ENCODE measurements around the gene ITGB6.

ITGB6 gene

GRCh38 chr2:160111951-160112798, 87.9 kb downstream of the ITGB6 start:
- TF ChIP-seq, protein P1, sequence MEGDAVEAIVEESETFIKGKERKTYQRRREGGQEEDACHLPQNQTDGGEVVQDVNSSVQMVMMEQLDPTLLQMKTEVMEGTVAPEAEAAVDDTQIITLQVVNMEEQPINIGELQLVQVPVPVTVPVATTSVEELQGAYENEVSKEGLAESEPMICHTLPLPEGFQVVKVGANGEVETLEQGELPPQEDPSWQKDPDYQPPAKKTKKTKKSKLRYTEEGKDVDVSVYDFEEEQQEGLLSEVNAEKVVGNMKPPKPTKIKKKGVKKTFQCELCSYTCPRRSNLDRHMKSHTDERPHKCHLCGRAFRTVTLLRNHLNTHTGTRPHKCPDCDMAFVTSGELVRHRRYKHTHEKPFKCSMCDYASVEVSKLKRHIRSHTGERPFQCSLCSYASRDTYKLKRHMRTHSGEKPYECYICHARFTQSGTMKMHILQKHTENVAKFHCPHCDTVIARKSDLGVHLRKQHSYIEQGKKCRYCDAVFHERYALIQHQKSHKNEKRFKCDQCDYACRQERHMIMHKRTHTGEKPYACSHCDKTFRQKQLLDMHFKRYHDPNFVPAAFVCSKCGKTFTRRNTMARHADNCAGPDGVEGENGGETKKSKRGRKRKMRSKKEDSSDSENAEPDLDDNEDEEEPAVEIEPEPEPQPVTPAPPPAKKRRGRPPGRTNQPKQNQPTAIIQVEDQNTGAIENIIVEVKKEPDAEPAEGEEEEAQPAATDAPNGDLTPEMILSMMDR (IDR thresholded peaks at IDR 0.05; ENCODE audit: low read depth, low read length, missing control alignments), result no peak
- DNase-seq (ENCODE audit: extremely low read depth, low read depth), result no peak
- H3K4me3 ChIP-seq (replicated peaks; ENCODE audit: low read depth, low read length), result no peak overlapping the region

DNA sequence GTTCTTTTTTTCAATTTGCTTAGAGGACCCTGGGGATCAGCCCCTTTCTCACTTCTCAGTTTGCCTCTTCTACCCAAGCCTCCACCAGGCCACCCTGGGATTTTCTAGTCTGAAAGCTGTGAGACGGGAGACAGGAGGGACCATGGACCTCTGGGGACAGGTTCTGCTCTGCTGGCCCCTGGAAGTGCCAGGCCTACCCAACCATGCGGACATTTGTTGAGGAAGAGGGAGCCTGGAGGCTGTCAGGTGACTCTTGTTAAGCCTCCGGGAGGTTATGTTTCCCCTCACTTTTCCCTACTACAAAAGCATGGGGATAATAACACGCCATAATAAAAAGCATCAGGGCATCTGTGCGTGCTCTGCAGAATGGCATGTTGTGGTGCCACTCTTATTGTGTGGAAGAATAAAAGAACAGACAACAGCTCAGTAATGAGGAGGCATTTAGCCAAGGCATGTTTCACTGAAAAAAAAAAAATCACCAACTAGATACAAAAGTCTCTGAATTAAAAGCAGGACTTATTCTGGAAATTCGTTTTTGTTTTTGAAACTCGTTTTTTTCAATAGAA, 89.3 kb downstream of the ITGB6 start:
- TF ChIP-seq, protein P1 (IDR thresholded peaks at IDR 0.05; ENCODE audit: low read depth, low read length, missing control alignments), result no peak
- DNase-seq (ENCODE audit: extremely low read depth, low read depth), result no peak
- no peak overlapping the region for H3K4me3 ChIP-seq (replicated peaks; ENCODE audit: low read depth, low read length)

DNA sequence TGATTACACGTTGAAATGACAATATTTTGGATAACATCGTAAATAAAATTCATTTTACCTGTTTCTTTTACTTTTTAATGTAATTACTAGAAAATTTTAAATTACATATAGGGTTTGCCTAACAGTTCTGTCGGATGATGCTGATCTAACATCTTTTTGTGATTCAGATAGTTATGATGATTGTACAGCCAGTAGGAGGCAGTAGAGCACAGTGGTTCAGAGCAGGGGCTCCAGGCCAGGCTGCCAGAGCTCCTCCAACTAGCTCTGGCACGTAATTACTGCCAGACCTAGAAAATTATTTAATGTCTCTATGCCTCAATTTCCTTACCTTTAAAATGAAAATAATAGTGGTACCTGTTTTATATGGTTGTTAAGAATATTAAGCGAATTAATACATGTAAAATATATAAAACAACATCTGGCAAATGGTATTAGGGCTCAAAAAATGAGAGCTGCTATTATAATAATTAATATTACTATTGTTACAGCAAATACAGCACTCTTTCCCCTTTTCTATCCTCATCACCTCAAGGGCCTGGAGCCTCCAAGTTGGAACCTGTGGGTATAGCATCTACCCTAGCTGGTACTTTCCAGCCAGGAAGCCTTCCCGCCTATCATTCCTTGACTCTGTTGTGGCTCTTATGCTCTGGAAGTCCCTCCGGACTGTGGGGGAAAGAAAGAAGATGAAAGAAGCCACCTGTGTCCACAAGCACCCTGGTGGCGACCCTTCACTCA, 90.0 kb downstream of the ITGB6 start:
- peak; percentile 59 for DNase-seq (ENCODE audit: extremely low read depth, low read depth)
- no peak overlapping the region for H3K4me3 ChIP-seq (replicated peaks; ENCODE audit: low read depth, low read length)
- TF ChIP-seq, protein P1 (IDR thresholded peaks at IDR 0.05; ENCODE audit: low read depth, low read length, missing control alignments), result peak; percentile 78

GRCh38 chr2:160109243-160109642, 90.8 kb downstream of the ITGB6 start:
- H3K4me3 ChIP-seq (replicated peaks; ENCODE audit: low read depth, low read length), result no peak overlapping the region
- TF ChIP-seq, protein P1 (IDR thresholded peaks at IDR 0.05; ENCODE audit: low read depth, low read length, missing control alignments), result no peak
- DNase-seq (ENCODE audit: extremely low read depth, low read depth), result no peak

DNA sequence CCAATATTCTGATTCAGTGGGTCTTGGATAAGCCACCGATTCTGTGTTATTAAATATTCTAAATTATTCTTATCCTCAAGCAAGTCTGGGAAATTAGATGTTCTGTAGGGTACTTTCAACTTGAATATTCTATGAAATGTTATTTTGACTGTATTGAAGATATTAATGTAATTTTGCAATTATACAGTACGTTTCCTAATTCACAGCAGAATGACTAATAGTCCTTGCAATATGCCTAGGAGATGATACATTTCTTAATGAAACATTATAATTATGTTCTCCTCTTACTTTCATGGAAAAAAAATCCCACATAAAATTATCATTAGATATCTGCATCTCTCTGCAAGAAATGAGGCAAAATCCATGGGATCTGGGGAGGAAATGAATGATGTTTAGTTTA, 91.4 kb downstream of the ITGB6 start:
- no peak for DNase-seq (ENCODE audit: extremely low read depth, low read depth)
- H3K4me3 ChIP-seq (replicated peaks; ENCODE audit: low read depth, low read length), result no peak overlapping the region
- TF ChIP-seq, protein P1 (IDR thresholded peaks at IDR 0.05; ENCODE audit: low read depth, low read length, missing control alignments), result no peak

DNA sequence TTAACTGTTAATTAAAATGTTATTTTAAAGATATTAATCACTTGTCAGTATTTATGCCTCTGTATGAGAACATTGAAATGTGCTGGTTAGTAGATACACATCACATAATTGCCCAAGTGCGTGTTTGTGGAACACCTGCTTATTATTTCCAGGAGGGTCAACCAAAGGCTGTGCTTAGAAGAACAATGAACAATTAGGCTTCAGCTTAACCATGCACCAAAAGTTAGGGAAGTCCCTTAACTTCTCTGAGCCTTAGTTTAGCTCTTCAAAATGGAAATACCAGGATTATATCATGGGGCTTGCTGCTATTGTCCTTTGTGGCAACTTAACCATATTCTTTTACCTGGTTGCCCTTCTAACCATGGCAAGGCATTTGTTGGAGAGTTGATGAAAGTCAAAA, 94.7 kb downstream of the ITGB6 start:
- H3K4me3 ChIP-seq (replicated peaks; ENCODE audit: low read depth, low read length), result no peak overlapping the region
- DNase-seq (ENCODE audit: extremely low read depth, low read depth), result no peak
- TF ChIP-seq, protein P1 (IDR thresholded peaks at IDR 0.05; ENCODE audit: low read depth, low read length, missing control alignments), result no peak

All from HFF-Myc (cell line).